Measurements from ENCODE around the gene MFSD2B. TPM values are rescaled to one million over a fixed set of nuclear protein-coding genes. Genes with fewer than 3 reads are reported as not detected.

MFSD2B gene
- total RNA-seq, 4 donors from 2014 or later = 1.6 TPM; not detected in 3

DNA sequence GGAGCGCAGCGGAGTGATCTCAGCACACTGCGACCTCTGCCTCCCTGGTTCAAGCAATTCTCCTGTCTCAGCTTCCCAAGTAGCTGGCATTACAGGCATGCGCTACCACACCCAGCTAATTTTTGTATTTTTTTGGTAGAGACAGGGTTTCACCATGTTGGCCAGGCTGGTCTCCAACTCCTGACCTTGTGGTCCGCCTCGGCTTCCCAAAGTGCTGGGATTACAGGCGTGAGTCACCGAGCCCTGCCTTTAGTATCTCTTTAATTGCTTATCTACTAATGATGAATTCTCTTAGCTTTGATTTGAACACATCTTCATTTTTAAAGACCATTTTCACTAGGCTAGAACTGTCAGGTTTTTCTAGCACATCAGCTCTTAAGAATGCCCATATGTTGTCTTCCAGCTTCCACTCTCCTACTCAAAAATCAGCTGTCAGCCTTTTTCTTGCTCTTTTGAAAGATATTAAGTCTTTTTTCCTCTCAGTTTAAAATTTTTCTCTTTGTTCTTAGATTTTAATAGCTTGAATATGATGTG lies 16.1 kb upstream of the MFSD2B start:
- DNase-seq (ENCODE audit: low spot score in 2 of 2) = no peak
- H3K27ac ChIP-seq = no peak overlapping the region
- no peaks in the 10 kb centered on the region for H3K4me1 ChIP-seq
- no peaks in the 10 kb centered on the region for H3K27me3 ChIP-seq
- TF ChIP-seq, protein P1, sequence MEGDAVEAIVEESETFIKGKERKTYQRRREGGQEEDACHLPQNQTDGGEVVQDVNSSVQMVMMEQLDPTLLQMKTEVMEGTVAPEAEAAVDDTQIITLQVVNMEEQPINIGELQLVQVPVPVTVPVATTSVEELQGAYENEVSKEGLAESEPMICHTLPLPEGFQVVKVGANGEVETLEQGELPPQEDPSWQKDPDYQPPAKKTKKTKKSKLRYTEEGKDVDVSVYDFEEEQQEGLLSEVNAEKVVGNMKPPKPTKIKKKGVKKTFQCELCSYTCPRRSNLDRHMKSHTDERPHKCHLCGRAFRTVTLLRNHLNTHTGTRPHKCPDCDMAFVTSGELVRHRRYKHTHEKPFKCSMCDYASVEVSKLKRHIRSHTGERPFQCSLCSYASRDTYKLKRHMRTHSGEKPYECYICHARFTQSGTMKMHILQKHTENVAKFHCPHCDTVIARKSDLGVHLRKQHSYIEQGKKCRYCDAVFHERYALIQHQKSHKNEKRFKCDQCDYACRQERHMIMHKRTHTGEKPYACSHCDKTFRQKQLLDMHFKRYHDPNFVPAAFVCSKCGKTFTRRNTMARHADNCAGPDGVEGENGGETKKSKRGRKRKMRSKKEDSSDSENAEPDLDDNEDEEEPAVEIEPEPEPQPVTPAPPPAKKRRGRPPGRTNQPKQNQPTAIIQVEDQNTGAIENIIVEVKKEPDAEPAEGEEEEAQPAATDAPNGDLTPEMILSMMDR (IDR thresholded peaks at IDR 0.05) = no peak
- H3K9me3 ChIP-seq = no peaks in the 10 kb centered on the region
- peaks cover 16% of the 10 kb centered on the region for H3K36me3 ChIP-seq
- WGBS = 94% methylated on average over 8 of the region's 8 CpGs
- H3K4me3 ChIP-seq = no peak overlapping the region

DNA sequence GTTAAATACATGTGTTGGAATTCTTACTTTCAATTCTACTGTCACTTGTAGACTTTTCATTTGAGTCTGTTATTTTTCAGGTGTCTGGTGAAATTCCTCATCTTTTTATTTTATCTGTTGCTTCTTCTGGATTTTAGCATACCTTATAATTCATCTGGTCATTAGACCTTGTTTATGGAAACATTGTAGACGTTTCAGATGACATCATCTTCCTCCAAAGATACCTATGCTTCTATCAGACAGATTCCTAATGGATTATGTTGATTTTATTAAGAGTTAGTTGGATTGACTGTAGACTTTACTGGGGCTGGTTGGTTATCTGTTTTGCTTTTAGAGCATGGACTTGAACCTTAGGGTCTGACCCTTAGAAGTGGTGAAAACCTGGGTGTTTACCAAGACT lies 15.3 kb upstream of the MFSD2B start:
- Histone ChIP-seq H3K9me3 (no peaks in the 10 kb centered on the region), H3K4me1 (no peaks in the 10 kb centered on the region), H3K36me3 (peaks cover 9% of the 10 kb centered on the region), H3K27me3 (no peaks in the 10 kb centered on the region), H3K27ac (no peak overlapping the region), H3K4me3 (no peak overlapping the region)
- WGBS = 64% methylated on average over 1 of the region's 1 CpG
- TF ChIP-seq POLR2A (IDR thresholded peaks at IDR 0.05) (no peak), POLR2AphosphoS5 (IDR thresholded peaks at IDR 0.05) (no peak), EP300 (IDR thresholded peaks at IDR 0.05) (no peak)
- TF ChIP-seq, protein P1 (IDR thresholded peaks at IDR 0.05) = no peak
- DNase-seq (ENCODE audit: low spot score in 2 of 2) = no peak

DNA sequence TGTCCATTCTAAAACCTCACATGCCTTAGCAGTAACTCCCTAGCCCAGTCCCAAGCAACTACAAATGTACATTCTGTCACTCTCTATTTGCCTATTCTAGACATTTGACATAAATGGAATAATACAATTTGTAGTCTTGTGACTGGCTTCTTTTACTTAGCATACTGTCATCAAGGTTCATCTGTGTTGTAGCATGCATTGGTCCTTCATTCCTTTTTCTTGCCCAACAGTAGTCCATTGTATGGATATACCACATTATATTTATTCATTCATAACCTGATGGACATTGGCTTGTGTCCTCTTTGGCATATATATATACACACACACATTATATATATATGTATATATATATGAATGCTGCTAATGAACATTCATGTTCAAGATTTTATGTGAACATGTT lies 2.2 kb upstream of the MFSD2B start:
- TF ChIP-seq EP300 (IDR thresholded peaks at IDR 0.05) = no peak
- no peak for TF ChIP-seq POLR2A (IDR thresholded peaks at IDR 0.05)
- TF ChIP-seq, protein P1 (IDR thresholded peaks at IDR 0.05) = no peak
- TF ChIP-seq POLR2AphosphoS5 (IDR thresholded peaks at IDR 0.05) = no peak
- no peak for DNase-seq (ENCODE audit: low spot score in 2 of 2)
- Histone ChIP-seq H3K4me1 (peaks cover 11% of the 10 kb centered on the region), H3K4me3 (no peak overlapping the region), H3K27ac (no peak overlapping the region), H3K27me3 (peaks cover 20% of the 10 kb centered on the region), H3K36me3 (no peaks in the 10 kb centered on the region), H3K9me3 (no peaks in the 10 kb centered on the region)

DNA sequence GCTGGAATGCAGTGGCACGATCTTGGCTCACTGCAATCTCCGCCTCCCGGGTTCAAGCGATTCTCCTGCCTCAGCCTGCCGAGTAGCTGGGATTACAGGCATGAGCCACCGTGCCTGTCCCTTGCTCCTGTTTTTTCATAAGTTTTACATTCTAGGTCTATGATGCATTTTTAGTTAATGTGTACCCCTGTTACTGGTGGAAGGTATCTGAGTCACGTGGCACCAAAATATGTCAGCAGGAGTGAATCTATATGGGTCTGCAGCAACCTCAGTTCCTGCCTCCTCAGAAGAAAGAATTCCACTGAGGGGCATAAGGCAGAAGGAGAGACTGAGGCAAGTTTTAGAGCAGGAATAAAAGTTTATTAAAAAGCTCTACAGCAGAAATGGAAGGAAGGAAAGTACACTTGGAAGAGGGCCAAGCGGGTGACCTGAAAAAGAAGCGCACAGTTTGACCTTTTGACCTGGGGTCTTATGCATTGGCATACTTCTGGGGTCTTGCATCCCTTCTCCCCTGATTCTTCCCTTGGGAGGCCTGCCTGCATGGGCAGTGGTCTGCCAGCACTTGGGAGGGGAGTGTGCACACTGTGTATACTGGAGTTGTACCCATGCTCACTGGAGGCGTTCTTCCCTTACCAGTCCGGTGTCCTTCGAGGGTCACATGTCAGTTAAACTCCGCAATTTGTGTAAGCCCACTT lies 1.1 kb upstream of the MFSD2B start:
- no peak overlapping the region for H3K4me3 ChIP-seq
- peaks cover 20% of the 10 kb centered on the region for H3K27me3 ChIP-seq
- TF ChIP-seq POLR2A (IDR thresholded peaks at IDR 0.05) (no peak), EP300 (IDR thresholded peaks at IDR 0.05) (no peak)
- WGBS = 61% methylated on average over 13 of the region's 13 CpGs
- no peaks in the 10 kb centered on the region for H3K9me3 ChIP-seq
- H3K27ac ChIP-seq = no peak overlapping the region
- peaks cover 11% of the 10 kb centered on the region for H3K4me1 ChIP-seq
- DNase-seq (ENCODE audit: low spot score in 2 of 2) = no peak
- no peaks in the 10 kb centered on the region for H3K36me3 ChIP-seq

DNA sequence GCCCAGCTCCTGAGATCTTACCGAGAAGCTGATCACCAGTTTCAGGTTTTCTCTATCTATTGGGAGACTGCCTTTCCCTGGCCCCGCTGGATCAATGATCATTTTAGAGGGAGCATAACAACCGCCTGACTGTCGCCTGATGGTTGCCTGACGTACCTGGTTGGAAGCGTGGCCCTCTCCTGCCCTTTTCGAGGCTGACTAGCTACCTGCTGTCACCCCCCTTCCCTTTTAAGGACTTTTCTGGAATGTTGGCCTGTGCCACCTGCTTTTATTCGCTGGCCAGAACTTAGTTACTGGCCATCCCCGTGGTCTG lies 562 bp upstream of the MFSD2B start:
- WGBS = 67% methylated on average over 9 of the region's 9 CpGs
- no peaks in the 10 kb centered on the region for H3K36me3 ChIP-seq
- H3K27me3 ChIP-seq = peaks cover 20% of the 10 kb centered on the region
- peaks cover 11% of the 10 kb centered on the region for H3K4me1 ChIP-seq
- peak overlapping the region; percentile 54 for H3K4me3 ChIP-seq
- TF ChIP-seq EP300 (IDR thresholded peaks at IDR 0.05) = no peak
- no peaks in the 10 kb centered on the region for H3K9me3 ChIP-seq
- DNase-seq (ENCODE audit: low spot score in 2 of 2) = no peak
- H3K27ac ChIP-seq = no peak overlapping the region

DNA sequence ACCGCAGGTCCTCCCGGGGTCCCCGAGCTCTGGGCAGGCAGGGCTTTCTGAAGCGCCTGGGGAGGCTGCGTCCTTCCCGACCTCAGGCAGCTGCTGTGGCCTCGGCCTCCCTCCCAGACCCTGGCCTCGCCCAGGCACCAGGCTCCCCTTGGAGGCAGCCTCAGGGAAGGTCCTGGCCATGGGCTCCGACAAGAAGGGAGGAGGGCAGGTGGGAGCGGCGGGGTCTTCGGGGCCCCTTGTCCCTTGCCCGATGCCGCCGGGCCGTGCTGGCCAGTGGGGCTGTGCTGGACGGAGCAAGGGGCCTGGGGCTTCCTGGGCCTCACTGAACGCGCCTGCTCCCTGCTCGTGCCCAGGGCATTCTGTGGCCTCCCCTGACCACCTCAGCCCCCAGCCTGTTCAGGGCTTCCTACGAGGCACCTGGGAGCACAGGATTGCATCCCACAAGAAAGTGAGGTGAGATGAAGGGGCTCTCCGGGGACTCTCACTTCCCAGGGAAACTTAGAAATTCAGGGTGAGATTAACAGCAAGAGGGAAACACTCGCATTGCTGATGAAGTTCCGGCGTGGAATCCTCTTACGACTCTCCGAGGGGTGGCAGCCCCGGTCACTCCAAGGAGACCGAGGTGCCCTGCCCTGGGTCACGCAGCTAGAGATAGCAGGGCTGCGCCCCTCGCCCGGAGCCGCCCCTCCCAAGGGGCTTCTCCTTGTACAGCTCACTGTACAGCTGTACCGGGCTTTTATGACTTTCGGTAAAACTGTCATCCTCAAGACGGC lies 778 bp downstream of the MFSD2B start:
- WGBS = 54% methylated on average over 23 of the region's 37 CpGs
- TF ChIP-seq EP300 (IDR thresholded peaks at IDR 0.05) (no peak), POLR2AphosphoS5 (IDR thresholded peaks at IDR 0.05) (no peak), POLR2A (IDR thresholded peaks at IDR 0.05) (no peak)
- TF ChIP-seq, protein P1 (IDR thresholded peaks at IDR 0.05) = no peak
- H3K4me1 ChIP-seq = peaks cover 11% of the 10 kb centered on the region
- H3K36me3 ChIP-seq = no peaks in the 10 kb centered on the region
- no peak for DNase-seq (ENCODE audit: low spot score in 2 of 2)
- peak overlapping the region; percentile 54 for H3K4me3 ChIP-seq
- peaks cover 20% of the 10 kb centered on the region for H3K27me3 ChIP-seq
- no peaks in the 10 kb centered on the region for H3K9me3 ChIP-seq
- no peak overlapping the region for H3K27ac ChIP-seq

Data from suprapubic skin (tissue), 4 donors.